GM10266 (cell line): Measurements from ENCODE around the gene CD68.
A peak's percentile ranks its signal among the peaks of the same experiment; 100 is the strongest.

Source experiments
- DNase-seq: peaks from one replicate; pipeline ENCODE4 v3.0.0; 2012; ENCODE audit errors: extremely low spot score
- CTCF ChIP-seq: IDR thresholded peaks from 2 replicates; pipeline ENCODE4 v1.5.1; 2012; ENCODE audit warnings: mild to moderate bottlenecking, low read depth; ENCODE audit not compliant: control insufficient read depth, insufficient read depth; ENCODE audit errors: missing control alignments

The CD68 gene

GRCh38 chr17:7572588-7573323 lies 6.7 kb upstream of the CD68 start:
- DNase-seq = peak; percentile 99
- no peak for TF ChIP-seq CTCF

- peak; percentile 93 for DNase-seq
- no peak for TF ChIP-seq CTCF
These were observed 5.9 kb upstream of the CD68 start for GRCh38 chr17:7573324-7574080.

- TF ChIP-seq CTCF = no peak
- no peak for DNase-seq
These were observed 5.1 kb upstream of the CD68 start for GRCh38 chr17:7574176-7574953.

- TF ChIP-seq CTCF = no peak
- no peak for DNase-seq
These were observed 4.0 kb upstream of the CD68 start for GRCh38 chr17:7575481-7575883.

GRCh38 chr17:7575959-7576358 lies 3.5 kb upstream of the CD68 start:
- DNase-seq = no peak
- no peak for TF ChIP-seq CTCF

- no peak for TF ChIP-seq CTCF
- DNase-seq = no peak
These were observed 3.0 kb upstream of the CD68 start for GRCh38 chr17:7576432-7576937.
